ENCODE data around the gene CASZ1.

- TF ChIP-seq CTCF (IDR thresholded peaks at IDR 0.05) (no peak), EP300 (IDR thresholded peaks at IDR 0.05) (no peak), POLR2A (IDR thresholded peaks at IDR 0.05) (no peak), POLR2AphosphoS5 (IDR thresholded peaks at IDR 0.05) (no peak)
These were observed 179.1 kb downstream of the CASZ1 start for GRCh38 chr1:10617318-10617717.
